Stimulated activated CD4-positive, alpha-beta T cell treated with anti-CD3 and anti-CD28 coated beads, Interleukin-4, amount 100 ng/mL, for 24 hours (primary cell): ENCODE results near the gene NR4A1.

Experiments used
- DNase-seq: peaks from one replicate; pipeline ENCODE4 v3.0.0-alpha.2; 2020

NR4A1 gene

DNA sequence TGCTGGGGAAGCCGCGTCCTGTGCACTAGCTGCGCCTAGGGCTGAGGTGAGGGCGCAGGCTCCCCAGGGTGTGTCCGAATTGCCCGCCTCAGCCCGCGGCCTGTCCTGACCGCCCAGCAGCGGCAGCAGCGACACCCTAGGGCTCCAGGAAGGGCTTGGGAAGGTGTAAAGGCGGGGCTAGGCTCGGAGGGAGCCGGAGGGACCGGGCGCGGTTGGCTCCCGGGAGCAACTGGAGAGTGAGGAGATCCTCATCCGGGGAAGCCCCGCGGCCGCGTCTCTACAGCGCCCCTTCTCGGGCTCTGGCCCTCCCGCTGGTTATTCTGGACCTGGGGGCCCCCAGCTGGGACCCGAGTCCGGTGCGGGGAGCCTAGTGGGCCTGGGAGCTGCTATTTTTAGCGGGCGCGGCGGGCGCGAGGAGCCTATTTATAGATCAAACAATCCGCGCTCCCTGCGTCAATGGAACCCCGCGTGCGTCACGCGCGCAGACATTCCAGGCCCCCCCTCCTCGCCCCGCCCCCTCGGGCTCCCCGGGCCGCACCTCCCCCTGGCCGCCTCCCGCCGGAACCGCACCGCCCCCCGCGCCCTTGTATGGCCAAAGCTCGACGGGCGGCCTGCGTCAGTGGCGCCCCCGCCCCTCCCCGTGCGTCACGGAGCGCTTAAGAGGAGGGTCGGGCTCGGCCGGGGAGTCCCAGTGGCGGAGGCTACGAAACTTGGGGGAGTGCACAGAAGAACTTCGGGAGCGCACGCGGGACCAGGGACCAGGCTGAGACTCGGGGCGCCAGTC lies at the start of gene NR4A1:
Gene NR4A1 (plus strand): TSS at position 685 of the 784 bp plus-strand sequence. CDS start 2,887 bp downstream, outside the sequence.
- DNase-seq, result peak; percentile 98

- no peak for DNase-seq
Observed at GRCh38 chr12:52003016-52003550, 48.2 kb upstream of the NR4A1 start.

GRCh38 chr12:52003591-52003990 lies 47.7 kb upstream of the NR4A1 start:
- DNase-seq, result no peak

GRCh38 chr12:52004042-52004648 lies 47.1 kb upstream of the NR4A1 start:
- no peak for DNase-seq

- DNase-seq, result no peak
Observed at GRCh38 chr12:52005218-52005902, 45.9 kb upstream of the NR4A1 start.

DNA sequence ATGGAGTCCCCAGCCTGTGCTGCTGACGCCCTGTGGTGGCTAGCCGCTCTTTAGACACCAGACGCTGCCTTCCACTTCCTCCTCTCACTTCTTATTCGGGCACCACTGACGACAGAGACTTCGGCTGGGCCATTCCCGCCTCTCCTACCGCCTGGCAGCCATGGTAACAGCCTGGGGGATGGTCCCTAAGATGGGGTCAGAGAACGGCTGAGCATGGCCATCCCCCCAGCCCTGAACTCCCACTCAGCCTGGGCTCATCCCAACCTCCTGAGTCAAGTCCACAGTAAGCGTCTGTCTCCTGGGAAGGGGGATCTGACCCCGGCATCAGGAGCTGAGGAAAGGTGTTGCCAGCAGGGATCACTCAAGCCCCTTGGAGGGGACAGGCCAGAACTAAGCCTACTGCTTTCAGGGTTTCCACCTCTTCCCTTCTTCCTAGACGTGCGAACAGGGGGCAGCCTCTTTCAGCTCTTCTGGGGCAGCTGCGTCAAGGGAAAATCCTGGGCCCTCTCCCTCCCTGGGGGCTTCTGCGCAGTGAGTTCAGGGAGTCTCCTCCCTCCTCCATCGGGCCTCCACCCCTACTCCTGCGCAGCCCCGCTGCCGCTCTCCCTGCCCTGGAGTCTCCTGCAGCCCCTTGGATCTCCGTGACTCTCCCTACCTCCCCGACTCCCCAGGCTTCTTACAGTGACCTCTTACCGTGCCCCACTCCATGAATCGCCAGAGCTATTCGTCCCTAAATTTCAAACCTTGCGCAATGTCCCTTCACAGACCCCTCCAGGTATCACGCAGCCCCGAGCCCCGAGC lies 45.1 kb upstream of the NR4A1 start:
- DNase-seq, result no peak

GRCh38 chr12:52006726-52007157 lies 44.5 kb upstream of the NR4A1 start, which contains the start of gene TAMALIN:
TAMALIN (plus strand) TSS chr12:52006946; CDS start chr12:52007020, 74 bp downstream.
- DNase-seq, result peak; percentile 76

GRCh38 chr12:52007158-52007921 lies 43.9 kb upstream of the NR4A1 start:
- peak; percentile 49 for DNase-seq

DNA sequence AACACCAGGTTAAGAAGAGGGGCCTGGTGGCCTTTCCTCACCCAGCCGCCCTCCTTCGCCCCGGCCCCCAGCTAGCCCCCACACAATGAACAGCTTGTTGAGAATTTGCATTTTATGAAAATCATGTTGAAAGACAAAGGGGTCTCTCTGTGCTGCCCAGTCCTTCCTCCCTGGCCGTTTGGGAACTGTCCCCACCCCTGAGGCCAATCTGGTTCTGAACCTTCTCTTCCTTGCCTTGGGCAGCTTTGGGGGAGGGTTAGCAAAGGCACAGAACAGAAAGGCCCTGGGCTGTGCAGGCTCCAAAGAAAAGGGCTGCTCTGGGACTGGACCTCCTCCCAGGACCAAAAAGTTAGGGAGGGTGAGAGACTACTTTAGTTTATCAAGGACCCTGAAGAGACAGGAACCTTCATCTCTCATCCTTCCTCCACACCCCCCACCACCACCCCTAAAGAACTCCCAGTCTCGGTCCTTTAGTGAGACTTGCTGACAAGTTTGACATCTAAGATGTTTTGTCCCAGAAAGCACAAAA lies 43.2 kb upstream of the NR4A1 start:
- DNase-seq, result no peak

DNA sequence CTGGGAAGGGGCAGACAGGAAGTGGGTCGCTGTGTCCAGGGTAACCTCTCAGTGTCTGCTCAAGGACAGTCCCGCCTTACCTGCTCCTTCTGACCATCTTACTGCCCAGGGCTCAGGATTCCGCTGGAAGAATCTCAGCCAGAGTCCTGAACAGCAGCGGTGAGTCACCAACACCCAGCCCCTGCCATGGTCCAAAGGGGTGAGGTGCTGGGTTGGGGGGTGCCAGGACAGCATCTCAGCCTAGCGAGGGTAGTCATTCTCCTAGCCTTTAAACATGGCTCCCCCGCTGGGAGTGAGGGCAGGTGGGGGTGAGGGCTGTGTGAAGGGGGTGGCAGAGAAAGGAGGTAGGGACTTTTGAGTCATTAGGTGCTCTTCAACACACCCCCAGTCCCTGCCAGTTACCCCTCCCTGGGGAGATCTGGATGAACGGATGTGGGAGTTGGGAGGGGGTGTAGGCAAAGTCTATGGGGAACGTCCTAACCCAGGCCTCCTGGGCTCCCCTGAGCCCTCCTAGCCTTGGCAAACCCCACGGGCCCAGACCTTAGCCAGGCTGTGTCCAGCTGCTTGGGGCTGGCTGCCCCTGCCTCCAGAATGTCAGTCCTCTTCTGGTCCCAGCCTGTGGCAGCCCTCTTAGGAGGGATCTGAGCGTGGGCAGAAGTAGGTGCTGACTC lies 42.0 kb upstream of the NR4A1 start:
- no peak for DNase-seq

DNA sequence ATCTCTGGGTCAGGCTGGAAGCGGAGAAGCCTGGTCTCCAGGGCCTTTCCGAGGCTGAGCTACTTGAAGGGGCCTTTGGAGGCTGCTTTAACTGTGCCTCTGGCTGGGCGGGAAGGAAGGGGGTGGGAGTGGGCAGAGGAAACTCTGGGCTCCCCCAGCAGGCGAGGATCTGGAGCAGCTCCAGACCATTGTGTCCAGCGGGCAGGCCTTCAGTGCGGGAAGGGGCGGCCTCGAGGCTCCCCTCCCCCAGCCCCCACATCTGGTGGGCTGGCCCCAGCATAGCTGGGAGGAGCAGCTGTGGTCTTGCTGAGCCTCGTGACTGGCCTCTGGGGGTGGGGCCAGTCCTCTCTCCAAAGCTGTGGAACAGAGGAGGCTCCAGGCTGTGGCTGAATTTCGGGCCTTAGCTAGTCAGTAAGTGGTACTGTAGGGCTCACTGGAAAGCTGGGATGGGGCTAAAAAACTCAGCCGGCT lies 41.1 kb upstream of the NR4A1 start:
- DNase-seq, result no peak

GRCh38 chr12:52010692-52011601 lies 40.3 kb upstream of the NR4A1 start:
- DNase-seq, result no peak

- DNase-seq, result no peak
Observed at GRCh38 chr12:52011602-52012214, 39.5 kb upstream of the NR4A1 start.

- no peak for DNase-seq
Observed at GRCh38 chr12:52013626-52014310, 37.5 kb upstream of the NR4A1 start.

DNA sequence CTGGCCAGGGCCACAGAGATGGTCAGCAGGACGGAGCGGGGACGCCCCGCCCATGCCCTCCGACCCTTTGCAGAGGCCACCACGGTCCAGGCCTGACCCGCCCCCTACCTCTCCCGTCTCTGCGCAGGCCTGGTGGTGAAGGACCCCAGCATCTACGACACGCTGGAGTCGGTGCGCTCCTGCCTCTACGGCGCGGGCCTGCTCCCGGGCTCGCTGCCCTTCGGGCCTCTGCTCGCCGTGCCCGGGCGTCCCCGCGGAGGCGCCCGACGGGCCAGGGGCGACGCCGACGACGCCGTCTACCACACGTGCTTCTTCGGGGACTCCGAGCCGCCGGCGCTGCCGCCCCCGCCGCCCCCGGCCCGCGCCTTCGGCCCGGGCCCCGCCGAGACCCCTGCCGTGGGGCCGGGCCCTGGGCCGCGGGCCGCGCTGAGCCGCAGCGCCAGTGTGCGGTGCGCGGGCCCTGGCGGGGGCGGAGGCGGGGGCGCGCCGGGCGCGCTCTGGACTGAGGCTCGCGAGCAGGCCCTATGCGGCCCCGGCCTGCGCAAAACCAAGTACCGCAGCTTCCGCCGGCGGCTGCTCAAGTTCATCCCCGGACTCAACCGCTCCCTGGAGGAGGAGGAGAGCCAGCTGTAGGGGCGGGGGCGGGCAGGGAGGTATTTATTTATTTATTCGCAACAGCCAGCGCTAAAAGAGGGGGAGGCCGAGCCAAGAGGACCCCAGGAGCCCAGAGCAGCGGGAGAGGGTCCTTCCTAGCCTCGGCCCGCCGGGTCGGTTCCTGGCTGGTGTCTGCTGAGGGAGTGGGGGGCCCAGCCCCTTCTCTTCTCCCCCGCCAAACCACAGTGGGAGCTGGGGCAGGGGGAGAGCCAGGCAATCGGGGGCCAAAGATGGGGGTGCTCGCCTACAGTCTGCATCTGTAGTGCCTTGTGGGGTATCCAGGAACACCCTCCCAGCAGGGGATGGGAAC lies 36.4 kb upstream of the NR4A1 start:
- DNase-seq, result no peak

GRCh38 chr12:52015532-52016041 lies 35.7 kb upstream of the NR4A1 start:
- DNase-seq, result no peak
